H9 (cell line): Measurements from ENCODE around the gene CLCN6. TPM values are rescaled to one million over a fixed set of nuclear protein-coding genes. Genes with fewer than 3 reads are reported as not detected.

ENCODE experiments used
- DNase-seq: peaks from one replicate; pipeline ENCODE4 v3.0.0-alpha.2; 2017
- H2AFZ ChIP-seq: one replicate; pipeline ENCODE4 v1.6.1; 2013; ENCODE audit warnings: mild to moderate bottlenecking, low read length, control low read depth, moderate library complexity
- H2AK5ac ChIP-seq: 2 replicates; pipeline ENCODE4 v1.6.1; 2013; ENCODE audit warnings: low read length, control low read depth, mixed read lengths; ENCODE audit not compliant: insufficient read length
- H2BK120ac ChIP-seq: one replicate; pipeline ENCODE4 v1.6.1; 2013; ENCODE audit warnings: low read depth, mild to moderate bottlenecking, low read length, control low read depth, inconsistent platforms; ENCODE audit not compliant: poor library complexity, severe bottlenecking
- H2BK12ac ChIP-seq: 2 replicates; pipeline ENCODE4 v1.6.1; 2013; ENCODE audit warnings: low read length, control low read depth, mixed read lengths, low read depth; ENCODE audit not compliant: insufficient read length
- H2BK15ac ChIP-seq: 2 replicates; pipeline ENCODE4 v1.6.1; 2013; ENCODE audit warnings: low read depth, low read length, control low read depth
- H2BK20ac ChIP-seq: one replicate; pipeline ENCODE4 v1.6.1; 2013; ENCODE audit warnings: low read depth, mild to moderate bottlenecking, low read length, control low read depth, inconsistent platforms; ENCODE audit not compliant: poor library complexity, severe bottlenecking
- H2BK5ac ChIP-seq: 2 replicates; pipeline ENCODE4 v1.6.1; 2013; ENCODE audit warnings: low read length, control low read depth, mixed read lengths; ENCODE audit not compliant: insufficient read length
- H3K14ac ChIP-seq: 2 replicates; pipeline ENCODE4 v1.6.1; 2013; ENCODE audit warnings: low read length, control low read depth; ENCODE audit not compliant: insufficient read depth
- H3K18ac ChIP-seq: 2 replicates; pipeline ENCODE4 v1.6.1; 2013; ENCODE audit warnings: low read depth, mild to moderate bottlenecking, mixed read lengths, low read length, control low read depth; ENCODE audit not compliant: insufficient read length
- H3K23ac ChIP-seq: 2 replicates; pipeline ENCODE4 v1.6.1; 2013; ENCODE audit warnings: low read length, control low read depth, mixed read lengths, low read depth; ENCODE audit not compliant: insufficient read length
- H3K23me2 ChIP-seq: 2 replicates; pipeline ENCODE4 v1.6.1; 2013; ENCODE audit warnings: low read depth, mild to moderate bottlenecking, mixed read lengths, low read length, control low read depth; ENCODE audit not compliant: insufficient read length, poor library complexity, severe bottlenecking
- H3K27ac ChIP-seq: 2 replicates; pipeline ENCODE4 v1.5.1; 2013; ENCODE audit warnings: low read length, control low read depth, mixed read lengths, low read depth; ENCODE audit not compliant: insufficient read length
- H3K27me3 ChIP-seq: 2 replicates; pipeline ENCODE4 v1.6.1; 2013; ENCODE audit warnings: low read length, control low read depth, inconsistent platforms; ENCODE audit not compliant: insufficient read depth
- H3K4ac ChIP-seq: 2 replicates; pipeline ENCODE4 v1.6.1; 2013; ENCODE audit warnings: low read depth, mild to moderate bottlenecking, control low read depth, inconsistent platforms, low read length, moderate library complexity
- H3K4me1 ChIP-seq: 2 replicates; pipeline ENCODE4 v1.6.1; 2013; ENCODE audit warnings: low read length, control low read depth, inconsistent platforms; ENCODE audit not compliant: insufficient read depth
- H3K4me2 ChIP-seq: 2 replicates; pipeline ENCODE4 v1.6.1; 2013; ENCODE audit warnings: low read length, control low read depth, mixed read lengths; ENCODE audit not compliant: insufficient read length, insufficient read depth
- H3K56ac ChIP-seq: 2 replicates; pipeline ENCODE4 v1.6.1; 2013; ENCODE audit warnings: low read depth, mild to moderate bottlenecking, mixed read lengths, low read length, control low read depth; ENCODE audit not compliant: insufficient read length
- H3K79me1 ChIP-seq: 2 replicates; pipeline ENCODE4 v1.6.1; 2013; ENCODE audit warnings: low read depth, mild to moderate bottlenecking, moderate library complexity, low read length, control low read depth, inconsistent platforms; ENCODE audit not compliant: insufficient read depth, poor library complexity, severe bottlenecking
- H3K79me2 ChIP-seq: 2 replicates; pipeline ENCODE4 v1.6.1; 2013; ENCODE audit warnings: low read length, control low read depth, inconsistent platforms; ENCODE audit not compliant: insufficient read depth
- H3K9ac ChIP-seq: 2 replicates; pipeline ENCODE4 v1.6.1; 2013; ENCODE audit warnings: low read length, control low read depth, mixed read lengths; ENCODE audit not compliant: insufficient read length; ENCODE audit errors: extremely low read depth
- H3K9me3 ChIP-seq: one replicate; pipeline ENCODE4 v1.6.1; 2013; ENCODE audit warnings: low read depth, low read length, inconsistent platforms; ENCODE audit not compliant: control insufficient read depth
- H3T11ph ChIP-seq: one replicate; pipeline ENCODE4 v1.6.1; 2013; ENCODE audit warnings: mild to moderate bottlenecking, low read length, control low read depth, inconsistent platforms
- H4K20me1 ChIP-seq: one replicate; pipeline ENCODE4 v1.6.1; 2013; ENCODE audit not compliant: control insufficient read depth, insufficient read length, insufficient read depth
- H4K5ac ChIP-seq: 2 replicates; pipeline ENCODE4 v1.6.1; 2013; ENCODE audit warnings: low read depth, mild to moderate bottlenecking, mixed read lengths, low read length, control low read depth; ENCODE audit not compliant: insufficient read length
- H4K8ac ChIP-seq: replicated peaks from 2 replicates; pipeline ENCODE4 v1.6.1; 2013; ENCODE audit warnings: low read length, control low read depth, mixed read lengths, low read depth; ENCODE audit not compliant: insufficient read length
- H4K91ac ChIP-seq: 2 replicates; pipeline ENCODE4 v1.6.1; 2013; ENCODE audit warnings: low read depth, mild to moderate bottlenecking, moderate library complexity, mixed read lengths, low read length, control low read depth; ENCODE audit not compliant: insufficient read length
- H3K27ac Mint-ChIP-seq, 3 experiments: 2 replicates in 2 of 3; 3 replicates in 1 of 3; pipeline ENCODE4 v1.8.0; 2020 to 2021; ENCODE audit warnings: mixed read lengths in 3 of 3, mild to moderate bottlenecking in 1 of 3, moderate library complexity in 1 of 3
- H3K27me3 Mint-ChIP-seq: 2 replicates; pipeline ENCODE4 v1.8.0; 2021; ENCODE audit warnings: low read depth, mild to moderate bottlenecking, moderate library complexity, mixed read lengths
- H3K36me3 Mint-ChIP-seq, 3 experiments: 2 replicates in 2 of 3; 3 replicates in 1 of 3; pipeline ENCODE4 v1.8.0; 2020 to 2021; ENCODE audit warnings: low read depth in 3 of 3, mixed read lengths in 3 of 3; ENCODE audit not compliant: insufficient read depth in 1 of 3
- H3K4me1 Mint-ChIP-seq, 2 experiments: 2 replicates each; pipeline ENCODE4 v1.8.0; 2020; ENCODE audit warnings: mixed read lengths in 2 of 2
- H3K4me3 Mint-ChIP-seq, 2 experiments: 2 replicates in 1 of 2; 3 replicates in 1 of 2; pipeline ENCODE4 v1.8.0; 2020 to 2021; ENCODE audit warnings: mild to moderate bottlenecking in 2 of 2, mixed read lengths in 2 of 2, moderate library complexity in 1 of 2
- H3K9me3 Mint-ChIP-seq, 2 experiments: 2 replicates in 1 of 2; 3 replicates in 1 of 2; pipeline ENCODE4 v1.8.0; 2020; ENCODE audit warnings: mild to moderate bottlenecking in 2 of 2, mixed read lengths in 2 of 2, moderate library complexity in 1 of 2
- CTCF ChIP-seq: fragments of 200-600 bp; sonication (generic); conservative IDR thresholded peaks from 3 replicates; pipeline ENCODE4 v1.8.0; 2021; ENCODE audit warnings: antibody characterized with exemption, mild to moderate bottlenecking
- WGBS: extraction: QIAGEN DNeasy Blood & Tissue Kit; methylation state at CpG from one replicate; pipeline ENCODE4 v1.1.7; 2013; ENCODE audit warnings: missing lambda C conversion rate, low lambda C conversion rate, mixed read lengths; ENCODE audit not compliant: insufficient read length; ENCODE audit errors: extremely low coverage; 5-methylcytosine and 5-hydroxymethylcytosine counted together
- total RNA-seq: library from RNA; stranded (reverse); gene quantifications from 2 replicates; pipeline ENCODE4 v1.2.1, GENCODE V29; 2021

The CLCN6 gene
- total RNA-seq, 1 experiment from 2014 or later, result 20.5 TPM

GRCh38 chr1:11877074-11877473 is 71.1 kb downstream of the CLCN6 start:
- Histone ChIP-seq H4K5ac (no peak overlapping the region), H3K23ac (no peak overlapping the region), H3K18ac (no peak overlapping the region), H2AFZ (no peak overlapping the region), H3K9me3 (no peaks in the 10 kb centered on the region), H4K91ac (no peak overlapping the region), H3K56ac (no peak overlapping the region), H3K79me1 (no peaks in the 10 kb centered on the region), H3K14ac (no peak overlapping the region), H2BK5ac (no peak overlapping the region), H3K9ac (no peak overlapping the region), H2BK12ac (no peak overlapping the region), H4K8ac (no peak overlapping the region), H3K4me1 (no peaks in the 10 kb centered on the region), H3K4me2 (no peak overlapping the region), H3K4ac (no peak overlapping the region), H3K27ac (no peak overlapping the region), H2BK20ac (no peak overlapping the region), H4K20me1 (no peaks in the 10 kb centered on the region), H2AK5ac (no peak overlapping the region), H3T11ph (no peak overlapping the region), H3K79me2 (no peaks in the 10 kb centered on the region), H3K23me2 (no peaks in the 10 kb centered on the region), H3K27me3 (no peaks in the 10 kb centered on the region), H2BK120ac (no peak overlapping the region), H2BK15ac (no peak overlapping the region)
- no CpG with 5 or more reads among the region's 6 CpGs for WGBS
- DNase-seq, result no peak
- Mint-ChIP-seq H3K27ac (no peak overlapping the region), H3K27me3 (no peaks in the 10 kb centered on the region; the same call in none of the 2 replicates), H3K9me3 (peaks cover 0 to 4% of the 10 kb centered on the region in 2 experiments; a peak in 4 of 5 replicates), H3K36me3 (peaks cover 0 to 4% (median 0%) of the 10 kb centered on the region in 3 experiments; a peak in 1 of 7 replicates), H3K4me3 (no peak overlapping the region), H3K4me1 (no peaks in the 10 kb centered on the region; a peak in 1 of 4 replicates)
- no peak for TF ChIP-seq CTCF
